ENCODE measurements around the gene MAPK4.
"Not testable (repeated sequence)": the region's sequence is repeated elsewhere in the genome, so short reads cannot be mapped to it uniquely, and the experiment has no call there.

The MAPK4 gene

GRCh38 chr18:50679056-50679455 lies 119.2 kb downstream of the MAPK4 start:
- no peak for DNase-seq

- no peak for DNase-seq
Measured at GRCh38 chr18:50679656-50680055, 119.8 kb downstream of the MAPK4 start.

GRCh38 chr18:50680966-50681365 lies 121.1 kb downstream of the MAPK4 start:
- no peak for DNase-seq

GRCh38 chr18:50682852-50683251 lies 123.0 kb downstream of the MAPK4 start:
- DNase-seq, result no peak

GRCh38 chr18:50686409-50686808 lies 126.5 kb downstream of the MAPK4 start:
- no peak for DNase-seq

GRCh38 chr18:50687491-50687890 lies 127.6 kb downstream of the MAPK4 start:
- DNase-seq, result no peak

GRCh38 chr18:50689578-50689977 lies 129.7 kb downstream of the MAPK4 start:
- no peak for DNase-seq

GRCh38 chr18:50694147-50694546 lies 134.3 kb downstream of the MAPK4 start:
- no peak for DNase-seq

GRCh38 chr18:50695431-50696176 lies 135.7 kb downstream of the MAPK4 start:
- DNase-seq, result no peak

- peak in 1 of 58 donors; percentile 13 for DNase-seq
Measured at GRCh38 chr18:50696436-50696835, 136.5 kb downstream of the MAPK4 start.

- no peak for DNase-seq
Measured at GRCh38 chr18:50696929-50697328, 137.0 kb downstream of the MAPK4 start.

- DNase-seq, result no peak
Measured at GRCh38 chr18:50697509-50697908, 137.6 kb downstream of the MAPK4 start.

GRCh38 chr18:50700245-50701165 lies 140.6 kb downstream of the MAPK4 start:
- DNase-seq, result no peak

- no peak for DNase-seq
Measured at GRCh38 chr18:50704357-50704940, 144.6 kb downstream of the MAPK4 start.

- DNase-seq, result no peak
Measured at GRCh38 chr18:50706199-50706598, 146.3 kb downstream of the MAPK4 start.

- no peak for DNase-seq
Measured at GRCh38 chr18:50706651-50707050, 146.8 kb downstream of the MAPK4 start.

GRCh38 chr18:50707297-50707696 lies 147.4 kb downstream of the MAPK4 start:
- DNase-seq, result not testable (repeated sequence)

- no peak for DNase-seq
Measured at GRCh38 chr18:50707855-50708469, 148.1 kb downstream of the MAPK4 start.

- DNase-seq, result no peak
Measured at GRCh38 chr18:50709193-50709592, 149.3 kb downstream of the MAPK4 start.

- no peak for DNase-seq
Measured at GRCh38 chr18:50711386-50711785, 151.5 kb downstream of the MAPK4 start.

GRCh38 chr18:50715919-50716318 lies 156.0 kb downstream of the MAPK4 start:
- DNase-seq, result no peak

GRCh38 chr18:50716902-50717301 lies 157.0 kb downstream of the MAPK4 start:
- peak in 1 of 58 donors; percentile 18 for DNase-seq
